ENCODE measurements around the gene NOL3. TPM values are rescaled to one million over a fixed set of nuclear protein-coding genes. Genes with fewer than 3 reads are reported as not detected.
A peak's percentile ranks its signal among the peaks of the same experiment; 100 is the strongest.

NOL3 gene
- total RNA-seq, 1 experiment from 2014 or later = 8.5 TPM

DNA sequence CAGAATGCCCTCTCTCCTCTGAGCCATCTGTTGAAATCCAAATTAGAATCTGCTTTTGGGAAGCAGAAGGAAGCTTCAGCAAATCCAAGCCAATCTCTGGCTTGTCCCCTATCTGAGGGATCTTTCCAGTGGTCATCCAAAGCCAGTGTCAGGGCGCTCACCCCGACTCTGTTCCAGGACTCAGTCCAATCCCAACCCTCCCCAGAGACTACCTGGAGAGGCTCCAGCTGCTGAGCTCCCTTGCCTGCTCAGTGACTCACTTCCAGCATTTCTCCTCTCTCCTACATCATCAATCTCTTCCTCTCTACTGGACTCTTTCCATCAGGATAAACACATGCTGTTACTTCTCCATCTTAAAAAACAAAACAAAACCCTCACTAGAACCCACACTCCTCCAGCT, 11.0 kb downstream of the NOL3 start:
- peaks cover 43% of the 10 kb centered on the region for H3K27me3 Mint-ChIP-seq (ENCODE audit: low read depth)
- H3K27ac Mint-ChIP-seq = no peak overlapping the region
- ATAC-seq (no peak), DNase-seq (ENCODE audit: low spot score) (no peak)
- CTCF ChIA-PET = no interaction called here
- POLR2A ChIA-PET = no interaction called here
- peaks cover 3% of the 10 kb centered on the region; the same call in 1 of the 2 replicates for H3K36me3 Mint-ChIP-seq
- H3K4me3 Mint-ChIP-seq = no peak overlapping the region
- no peaks in the 10 kb centered on the region for H3K9me3 Mint-ChIP-seq
- TF ChIP-seq, protein P1, sequence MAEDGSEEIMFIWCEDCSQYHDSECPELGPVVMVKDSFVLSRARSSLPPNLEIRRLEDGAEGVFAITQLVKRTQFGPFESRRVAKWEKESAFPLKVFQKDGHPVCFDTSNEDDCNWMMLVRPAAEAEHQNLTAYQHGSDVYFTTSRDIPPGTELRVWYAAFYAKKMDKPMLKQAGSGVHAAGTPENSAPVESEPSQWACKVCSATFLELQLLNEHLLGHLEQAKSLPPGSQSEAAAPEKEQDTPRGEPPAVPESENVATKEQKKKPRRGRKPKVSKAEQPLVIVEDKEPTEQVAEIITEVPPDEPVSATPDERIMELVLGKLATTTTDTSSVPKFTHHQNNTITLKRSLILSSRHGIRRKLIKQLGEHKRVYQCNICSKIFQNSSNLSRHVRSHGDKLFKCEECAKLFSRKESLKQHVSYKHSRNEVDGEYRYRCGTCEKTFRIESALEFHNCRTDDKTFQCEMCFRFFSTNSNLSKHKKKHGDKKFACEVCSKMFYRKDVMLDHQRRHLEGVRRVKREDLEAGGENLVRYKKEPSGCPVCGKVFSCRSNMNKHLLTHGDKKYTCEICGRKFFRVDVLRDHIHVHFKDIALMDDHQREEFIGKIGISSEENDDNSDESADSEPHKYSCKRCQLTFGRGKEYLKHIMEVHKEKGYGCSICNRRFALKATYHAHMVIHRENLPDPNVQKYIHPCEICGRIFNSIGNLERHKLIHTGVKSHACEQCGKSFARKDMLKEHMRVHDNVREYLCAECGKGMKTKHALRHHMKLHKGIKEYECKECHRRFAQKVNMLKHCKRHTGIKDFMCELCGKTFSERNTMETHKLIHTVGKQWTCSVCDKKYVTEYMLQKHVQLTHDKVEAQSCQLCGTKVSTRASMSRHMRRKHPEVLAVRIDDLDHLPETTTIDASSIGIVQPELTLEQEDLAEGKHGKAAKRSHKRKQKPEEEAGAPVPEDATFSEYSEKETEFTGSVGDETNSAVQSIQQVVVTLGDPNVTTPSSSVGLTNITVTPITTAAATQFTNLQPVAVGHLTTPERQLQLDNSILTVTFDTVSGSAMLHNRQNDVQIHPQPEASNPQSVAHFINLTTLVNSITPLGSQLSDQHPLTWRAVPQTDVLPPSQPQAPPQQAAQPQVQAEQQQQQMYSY (CRISPR knock-in tag; IDR thresholded peaks at IDR 0.05) = no peak
- TF ChIP-seq, protein P2, sequence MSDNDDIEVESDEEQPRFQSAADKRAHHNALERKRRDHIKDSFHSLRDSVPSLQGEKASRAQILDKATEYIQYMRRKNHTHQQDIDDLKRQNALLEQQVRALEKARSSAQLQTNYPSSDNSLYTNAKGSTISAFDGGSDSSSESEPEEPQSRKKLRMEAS (CRISPR knock-in tag; IDR thresholded peaks at IDR 0.05) = no peak
- TF ChIP-seq SMAD4 (CRISPR knock-in tag; IDR thresholded peaks at IDR 0.05) = no peak
- TF ChIP-seq, protein P3, sequence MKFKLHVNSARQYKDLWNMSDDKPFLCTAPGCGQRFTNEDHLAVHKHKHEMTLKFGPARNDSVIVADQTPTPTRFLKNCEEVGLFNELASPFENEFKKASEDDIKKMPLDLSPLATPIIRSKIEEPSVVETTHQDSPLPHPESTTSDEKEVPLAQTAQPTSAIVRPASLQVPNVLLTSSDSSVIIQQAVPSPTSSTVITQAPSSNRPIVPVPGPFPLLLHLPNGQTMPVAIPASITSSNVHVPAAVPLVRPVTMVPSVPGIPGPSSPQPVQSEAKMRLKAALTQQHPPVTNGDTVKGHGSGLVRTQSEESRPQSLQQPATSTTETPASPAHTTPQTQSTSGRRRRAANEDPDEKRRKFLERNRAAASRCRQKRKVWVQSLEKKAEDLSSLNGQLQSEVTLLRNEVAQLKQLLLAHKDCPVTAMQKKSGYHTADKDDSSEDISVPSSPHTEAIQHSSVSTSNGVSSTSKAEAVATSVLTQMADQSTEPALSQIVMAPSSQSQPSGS (CRISPR knock-in tag; IDR thresholded peaks at IDR 0.05; ENCODE audit: borderline replicate concordance, low read depth) = no peak
- H3K4me1 Mint-ChIP-seq = peaks cover 22% of the 10 kb centered on the region

DNA sequence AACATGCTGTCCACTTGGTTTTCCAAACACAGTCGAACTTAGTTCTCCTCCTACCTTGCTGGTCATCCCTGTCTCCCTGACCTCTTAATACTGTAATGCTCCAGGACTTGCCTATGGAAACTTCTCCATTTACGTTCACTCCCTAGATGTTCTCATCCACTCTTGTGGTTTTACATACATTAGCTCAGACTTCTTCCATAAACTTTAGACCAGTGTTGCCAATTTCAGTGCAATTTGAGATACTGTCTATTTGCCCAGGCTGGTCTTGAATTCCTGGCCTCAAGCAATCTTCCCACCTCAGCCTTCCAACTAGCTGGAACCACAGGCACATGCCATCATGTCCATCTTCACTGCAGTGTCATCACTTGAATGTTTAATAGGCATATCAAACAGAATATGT, 11.9 kb downstream of the NOL3 start:
- CTCF ChIA-PET = interaction anchor here (1.5 to 4.4 kb wide), 2 partner anchors 12 to 28 kb away, joined by 9 to 49 read pairs; partner anchors contain the start of gene NOL3
- DNase-seq (ENCODE audit: low spot score) = no peak
- Mint-ChIP-seq H3K4me3 (no peak overlapping the region), H3K36me3 (peaks cover 3% of the 10 kb centered on the region; the same call in 1 of the 2 replicates), H3K27ac (no peak overlapping the region), H3K4me1 (peaks cover 29% of the 10 kb centered on the region), H3K27me3 (ENCODE audit: low read depth) (peaks cover 40% of the 10 kb centered on the region), H3K9me3 (no peaks in the 10 kb centered on the region)
- ATAC-seq = no peak
- TF ChIP-seq, protein P4, sequence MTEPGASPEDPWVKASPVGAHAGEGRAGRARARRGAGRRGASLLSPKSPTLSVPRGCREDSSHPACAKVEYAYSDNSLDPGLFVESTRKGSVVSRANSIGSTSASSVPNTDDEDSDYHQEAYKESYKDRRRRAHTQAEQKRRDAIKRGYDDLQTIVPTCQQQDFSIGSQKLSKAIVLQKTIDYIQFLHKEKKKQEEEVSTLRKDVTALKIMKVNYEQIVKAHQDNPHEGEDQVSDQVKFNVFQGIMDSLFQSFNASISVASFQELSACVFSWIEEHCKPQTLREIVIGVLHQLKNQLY (CRISPR knock-in tag; IDR thresholded peaks at IDR 0.05) = no peak
- TF ChIP-seq ZNF219 (CRISPR knock-in tag; IDR thresholded peaks at IDR 0.05; ENCODE audit: borderline replicate concordance) (no peak), ZNF416 (CRISPR knock-in tag; IDR thresholded peaks at IDR 0.05) (no peak)
- POLR2A ChIA-PET = interaction anchor here (0.7 kb wide), 1 partner anchor 65 kb away, joined by 3 read pairs; the partner anchor contains the start of gene FHOD1

DNA sequence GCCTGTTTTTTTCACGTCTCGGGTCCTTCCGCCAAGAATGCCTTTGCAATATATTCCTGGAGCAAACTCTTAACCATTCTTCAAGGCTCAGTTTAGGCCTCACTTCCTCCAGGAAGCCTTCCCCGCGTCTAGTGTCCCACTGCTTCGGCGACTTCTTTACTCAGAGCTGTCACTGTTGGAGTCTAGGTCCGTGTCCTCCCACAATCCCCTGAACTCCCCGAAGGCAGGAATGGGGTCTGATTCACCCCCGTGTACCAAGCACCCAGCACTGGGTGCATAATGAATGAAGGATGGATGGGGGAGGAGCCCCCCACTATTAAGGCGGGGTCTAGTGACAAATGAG, 12.9 kb downstream of the NOL3 start:
- ATAC-seq (no peak), DNase-seq (ENCODE audit: low spot score) (no peak)
- peaks cover 34% of the 10 kb centered on the region for H3K27me3 Mint-ChIP-seq (ENCODE audit: low read depth)
- TF ChIP-seq NFYB (CRISPR knock-in tag; conservative IDR thresholded peaks at IDR 0.05; ENCODE audit: low read depth) (no peak), EMX1 (CRISPR knock-in tag; IDR thresholded peaks at IDR 0.05) (no peak), ZNF232 (CRISPR knock-in tag; IDR thresholded peaks at IDR 0.05) (peak; percentile 6; the same call in 1 of the 2 replicates), HMGA2 (CRISPR knock-in tag; IDR thresholded peaks at IDR 0.05) (no peak)
- TF ChIP-seq, protein P5, sequence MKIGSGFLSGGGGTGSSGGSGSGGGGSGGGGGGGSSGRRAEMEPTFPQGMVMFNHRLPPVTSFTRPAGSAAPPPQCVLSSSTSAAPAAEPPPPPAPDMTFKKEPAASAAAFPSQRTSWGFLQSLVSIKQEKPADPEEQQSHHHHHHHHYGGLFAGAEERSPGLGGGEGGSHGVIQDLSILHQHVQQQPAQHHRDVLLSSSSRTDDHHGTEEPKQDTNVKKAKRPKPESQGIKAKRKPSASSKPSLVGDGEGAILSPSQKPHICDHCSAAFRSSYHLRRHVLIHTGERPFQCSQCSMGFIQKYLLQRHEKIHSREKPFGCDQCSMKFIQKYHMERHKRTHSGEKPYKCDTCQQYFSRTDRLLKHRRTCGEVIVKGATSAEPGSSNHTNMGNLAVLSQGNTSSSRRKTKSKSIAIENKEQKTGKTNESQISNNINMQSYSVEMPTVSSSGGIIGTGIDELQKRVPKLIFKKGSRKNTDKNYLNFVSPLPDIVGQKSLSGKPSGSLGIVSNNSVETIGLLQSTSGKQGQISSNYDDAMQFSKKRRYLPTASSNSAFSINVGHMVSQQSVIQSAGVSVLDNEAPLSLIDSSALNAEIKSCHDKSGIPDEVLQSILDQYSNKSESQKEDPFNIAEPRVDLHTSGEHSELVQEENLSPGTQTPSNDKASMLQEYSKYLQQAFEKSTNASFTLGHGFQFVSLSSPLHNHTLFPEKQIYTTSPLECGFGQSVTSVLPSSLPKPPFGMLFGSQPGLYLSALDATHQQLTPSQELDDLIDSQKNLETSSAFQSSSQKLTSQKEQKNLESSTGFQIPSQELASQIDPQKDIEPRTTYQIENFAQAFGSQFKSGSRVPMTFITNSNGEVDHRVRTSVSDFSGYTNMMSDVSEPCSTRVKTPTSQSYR (CRISPR knock-in tag; IDR thresholded peaks at IDR 0.05) = no peak
- TF ChIP-seq, protein P6, sequence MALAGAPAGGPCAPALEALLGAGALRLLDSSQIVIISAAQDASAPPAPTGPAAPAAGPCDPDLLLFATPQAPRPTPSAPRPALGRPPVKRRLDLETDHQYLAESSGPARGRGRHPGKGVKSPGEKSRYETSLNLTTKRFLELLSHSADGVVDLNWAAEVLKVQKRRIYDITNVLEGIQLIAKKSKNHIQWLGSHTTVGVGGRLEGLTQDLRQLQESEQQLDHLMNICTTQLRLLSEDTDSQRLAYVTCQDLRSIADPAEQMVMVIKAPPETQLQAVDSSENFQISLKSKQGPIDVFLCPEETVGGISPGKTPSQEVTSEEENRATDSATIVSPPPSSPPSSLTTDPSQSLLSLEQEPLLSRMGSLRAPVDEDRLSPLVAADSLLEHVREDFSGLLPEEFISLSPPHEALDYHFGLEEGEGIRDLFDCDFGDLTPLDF (CRISPR knock-in tag; IDR thresholded peaks at IDR 0.05) = no peak
- H3K9me3 Mint-ChIP-seq = no peaks in the 10 kb centered on the region
- no peak overlapping the region for H3K4me3 Mint-ChIP-seq
- CTCF ChIA-PET = interaction anchor here (1.4 to 4.4 kb wide), 4 partner anchors 9 to 230 kb away, joined by 4 to 49 read pairs (median 20); partner anchors contain the start of gene NOL3
- no peak overlapping the region for H3K27ac Mint-ChIP-seq
- no peaks in the 10 kb centered on the region for H3K36me3 Mint-ChIP-seq
- POLR2A ChIA-PET = no interaction called here
- peaks cover 23% of the 10 kb centered on the region for H3K4me1 Mint-ChIP-seq
